ENCODE data around the gene THOC2.

DNA sequence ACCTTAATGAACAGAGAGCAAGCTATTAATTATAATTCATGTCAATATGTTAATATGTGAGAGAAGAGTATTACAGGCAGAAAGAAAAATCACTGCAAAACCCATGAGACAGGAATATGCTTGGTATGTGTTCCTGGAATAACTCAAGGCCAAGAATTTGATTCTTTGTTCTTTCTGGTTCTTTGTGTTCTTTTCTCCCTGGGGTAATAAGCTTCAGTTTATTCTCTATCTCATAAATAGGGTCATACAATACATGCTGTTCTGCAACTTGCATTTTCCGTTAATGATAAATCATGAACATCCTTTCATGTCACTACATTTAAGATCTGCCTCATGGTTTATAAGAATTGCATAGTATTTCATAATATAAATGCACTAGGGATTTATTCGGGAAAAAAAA is 16.8 kb upstream of the THOC2 start:
- TF ChIP-seq, protein P1, sequence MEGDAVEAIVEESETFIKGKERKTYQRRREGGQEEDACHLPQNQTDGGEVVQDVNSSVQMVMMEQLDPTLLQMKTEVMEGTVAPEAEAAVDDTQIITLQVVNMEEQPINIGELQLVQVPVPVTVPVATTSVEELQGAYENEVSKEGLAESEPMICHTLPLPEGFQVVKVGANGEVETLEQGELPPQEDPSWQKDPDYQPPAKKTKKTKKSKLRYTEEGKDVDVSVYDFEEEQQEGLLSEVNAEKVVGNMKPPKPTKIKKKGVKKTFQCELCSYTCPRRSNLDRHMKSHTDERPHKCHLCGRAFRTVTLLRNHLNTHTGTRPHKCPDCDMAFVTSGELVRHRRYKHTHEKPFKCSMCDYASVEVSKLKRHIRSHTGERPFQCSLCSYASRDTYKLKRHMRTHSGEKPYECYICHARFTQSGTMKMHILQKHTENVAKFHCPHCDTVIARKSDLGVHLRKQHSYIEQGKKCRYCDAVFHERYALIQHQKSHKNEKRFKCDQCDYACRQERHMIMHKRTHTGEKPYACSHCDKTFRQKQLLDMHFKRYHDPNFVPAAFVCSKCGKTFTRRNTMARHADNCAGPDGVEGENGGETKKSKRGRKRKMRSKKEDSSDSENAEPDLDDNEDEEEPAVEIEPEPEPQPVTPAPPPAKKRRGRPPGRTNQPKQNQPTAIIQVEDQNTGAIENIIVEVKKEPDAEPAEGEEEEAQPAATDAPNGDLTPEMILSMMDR (IDR thresholded peaks at IDR 0.05): no peak
- TF ChIP-seq POLR2A (IDR thresholded peaks at IDR 0.05): no peak

All from vagina (tissue), 2 donors.